Putamen (tissue), 1 donor: Measurements from ENCODE around the gene EPN3.

Experiments used
- DNase-seq: peaks from one replicate; pipeline ENCODE4 v3.0.0-alpha.2; 2016; ENCODE audit warnings: low spot score

EPN3 gene

DNA sequence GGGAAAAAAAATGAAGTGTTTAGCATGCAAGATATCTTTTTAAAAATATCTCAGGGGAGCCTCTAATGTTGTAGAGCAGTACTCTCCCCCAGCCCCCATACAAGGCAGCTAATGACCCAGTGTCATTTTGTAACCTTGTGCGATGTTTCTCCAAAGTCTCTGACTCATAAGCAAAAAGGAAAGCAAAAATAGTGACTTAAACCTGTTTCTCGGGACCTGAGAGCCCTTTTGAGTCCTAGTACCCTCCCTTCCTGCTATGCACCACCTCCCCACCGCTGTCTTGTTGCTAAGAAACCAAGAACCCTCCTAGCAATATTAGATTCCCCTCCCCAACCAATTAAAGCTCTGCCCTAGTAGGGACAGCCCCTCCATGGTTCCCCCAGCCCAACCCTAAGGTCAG, 21.5 kb upstream of the EPN3 start:
- no peak for DNase-seq

- DNase-seq, result no peak
Measured at GRCh38 chr17:50513495-50513894, 19.0 kb upstream of the EPN3 start.

DNA sequence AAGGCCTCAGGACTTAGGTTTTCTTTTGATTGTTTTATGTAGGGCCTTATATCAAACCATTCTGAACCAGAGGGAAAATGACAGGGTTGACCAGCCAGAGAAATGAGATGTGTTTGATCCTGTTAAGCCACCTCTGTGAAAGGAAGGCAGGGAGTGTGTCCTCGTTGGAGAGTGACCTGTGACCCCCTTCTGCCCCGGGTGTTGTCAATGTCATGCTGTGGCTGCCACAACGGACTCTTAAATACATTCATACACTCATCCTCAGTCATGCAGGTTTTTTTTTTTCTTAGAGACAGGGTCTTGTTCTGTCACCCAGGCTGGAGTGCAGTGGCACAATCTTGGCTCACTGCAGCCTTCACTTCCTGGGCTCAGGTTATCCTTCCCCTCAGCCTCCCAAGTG, 18.1 kb upstream of the EPN3 start:
- no peak for DNase-seq

GRCh38 chr17:50514936-50515702, 17.4 kb upstream of the EPN3 start:
- DNase-seq, result no peak

DNA sequence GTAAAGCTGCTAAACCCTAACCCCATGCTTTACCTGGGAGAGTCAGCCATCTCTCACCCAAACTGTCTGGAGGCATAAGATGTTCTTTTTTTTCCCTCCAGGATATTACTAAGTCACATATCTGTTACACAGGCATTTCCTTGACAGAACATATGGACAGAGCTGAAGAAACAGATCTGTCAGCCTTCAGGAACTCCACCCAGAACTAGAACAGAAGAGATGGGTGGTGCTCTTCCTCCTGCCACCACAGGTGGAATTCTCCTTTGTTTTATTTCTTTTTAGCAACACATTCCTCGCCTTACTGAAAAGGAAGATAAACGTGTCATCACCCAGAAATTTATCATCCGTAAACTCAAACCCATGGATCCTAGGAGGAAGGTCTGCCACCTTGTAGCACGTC, 15.5 kb upstream of the EPN3 start:
- no peak for DNase-seq

- no peak for DNase-seq
Measured at GRCh38 chr17:50517504-50518383, 14.8 kb upstream of the EPN3 start.

DNA sequence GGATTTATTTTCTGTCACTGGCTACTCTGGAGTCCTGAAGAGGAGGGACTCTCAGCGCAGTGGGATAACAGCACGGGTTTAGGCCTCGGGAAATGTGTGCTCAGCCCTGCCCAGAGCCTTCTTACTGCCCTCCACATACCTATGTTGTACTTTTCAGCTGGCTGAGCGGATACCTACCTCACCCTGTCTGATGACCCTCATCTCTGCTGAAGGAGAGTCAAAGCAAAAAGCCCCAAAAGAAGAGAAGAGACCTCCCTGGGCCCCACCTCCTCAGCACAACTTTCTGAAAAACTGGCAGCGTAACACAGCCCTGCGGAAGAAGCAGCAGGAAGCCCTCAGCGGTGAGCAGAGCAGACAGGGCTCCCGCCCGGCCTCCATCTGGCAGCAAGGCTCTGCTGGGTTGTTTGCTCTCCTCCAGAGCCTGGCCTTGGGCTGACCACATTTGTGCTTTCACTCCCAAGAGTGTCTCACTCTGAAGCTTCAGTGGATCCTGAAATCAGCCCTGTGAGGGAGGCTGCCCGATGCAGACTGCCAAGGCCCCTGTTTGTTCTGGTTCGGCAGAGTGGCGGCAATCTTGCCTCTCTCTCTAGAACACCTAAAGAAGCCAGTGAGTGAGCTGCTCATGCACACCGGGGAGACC, 14.0 kb upstream of the EPN3 start:
- DNase-seq, result no peak

DNA sequence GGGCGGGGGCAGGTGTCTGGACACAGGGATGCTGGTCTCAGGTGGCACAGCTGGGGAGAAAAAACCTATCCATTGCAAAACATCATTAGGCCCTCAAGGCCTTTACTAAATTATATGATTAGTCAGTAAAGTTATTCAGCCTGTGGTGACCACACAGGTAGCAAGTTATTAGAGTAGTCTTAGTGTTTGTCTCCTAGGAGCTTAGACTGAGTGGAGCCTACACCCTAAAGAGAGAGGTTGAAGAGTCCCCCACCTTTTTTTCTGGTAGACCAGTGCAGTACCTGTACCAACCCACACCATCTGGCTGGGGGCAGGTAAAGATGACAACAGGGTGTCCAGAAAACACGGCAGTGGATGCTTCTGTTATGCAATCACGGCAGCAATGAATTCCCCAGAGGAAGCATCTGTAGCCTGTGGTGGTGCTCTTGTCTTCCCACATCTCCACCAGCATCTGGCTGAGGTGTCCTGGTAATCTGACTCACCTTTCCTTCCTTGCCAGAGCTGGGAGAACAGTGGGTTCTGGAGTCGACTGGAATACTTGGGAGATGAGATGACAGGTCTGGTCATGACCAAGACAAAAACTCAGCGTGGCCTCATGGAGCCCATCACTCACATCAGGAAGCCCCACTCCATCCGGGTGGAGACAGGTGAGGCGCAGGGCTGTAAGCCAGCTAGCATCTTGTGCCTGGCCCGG, 13.2 kb upstream of the EPN3 start:
- DNase-seq, result no peak

GRCh38 chr17:50520483-50520882, 12.1 kb upstream of the EPN3 start:
- DNase-seq, result no peak

DNA sequence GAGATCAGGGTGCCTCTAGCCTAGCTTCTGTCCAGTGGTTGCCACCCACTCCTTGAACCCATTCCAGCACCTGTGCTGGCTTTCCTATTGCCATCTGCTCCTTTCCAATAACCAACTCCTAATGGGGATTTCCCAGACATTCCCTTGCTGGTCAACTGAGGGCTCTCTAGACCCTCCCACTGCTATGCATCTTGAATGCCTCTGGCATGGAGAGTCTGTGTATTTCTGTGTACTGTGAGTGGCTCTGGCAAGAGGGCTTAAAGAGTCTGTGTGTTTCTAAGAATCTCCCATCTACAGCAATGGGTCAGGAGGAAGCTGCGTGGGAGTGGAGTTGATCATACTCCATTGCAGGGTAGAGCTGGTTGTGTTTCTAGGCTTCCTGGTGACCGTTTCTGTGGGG, 11.0 kb upstream of the EPN3 start:
- DNase-seq, result no peak

DNA sequence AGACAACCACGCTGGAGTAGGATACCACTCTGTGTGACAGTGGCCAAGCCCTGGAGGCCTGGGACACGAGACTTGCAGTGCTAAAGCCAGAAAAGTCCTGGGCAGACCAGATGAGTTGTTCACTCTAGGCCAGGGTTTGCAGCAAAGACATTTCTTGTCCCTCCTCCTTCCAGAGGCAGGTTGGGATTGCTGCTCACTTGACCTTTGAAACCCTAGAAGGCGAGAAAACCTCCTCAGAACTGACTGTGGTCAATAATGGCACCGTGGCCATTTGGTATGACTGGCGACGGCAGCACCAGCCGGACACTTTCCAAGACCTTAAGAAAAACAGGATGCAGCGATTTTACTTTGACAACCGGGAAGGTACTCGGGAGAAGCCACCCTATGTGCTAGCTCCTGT, 9.8 kb upstream of the EPN3 start:
- no peak for DNase-seq

GRCh38 chr17:50523208-50523607, 9.3 kb upstream of the EPN3 start:
- no peak for DNase-seq

GRCh38 chr17:50524838-50525237, 7.7 kb upstream of the EPN3 start:
- no peak for DNase-seq

DNA sequence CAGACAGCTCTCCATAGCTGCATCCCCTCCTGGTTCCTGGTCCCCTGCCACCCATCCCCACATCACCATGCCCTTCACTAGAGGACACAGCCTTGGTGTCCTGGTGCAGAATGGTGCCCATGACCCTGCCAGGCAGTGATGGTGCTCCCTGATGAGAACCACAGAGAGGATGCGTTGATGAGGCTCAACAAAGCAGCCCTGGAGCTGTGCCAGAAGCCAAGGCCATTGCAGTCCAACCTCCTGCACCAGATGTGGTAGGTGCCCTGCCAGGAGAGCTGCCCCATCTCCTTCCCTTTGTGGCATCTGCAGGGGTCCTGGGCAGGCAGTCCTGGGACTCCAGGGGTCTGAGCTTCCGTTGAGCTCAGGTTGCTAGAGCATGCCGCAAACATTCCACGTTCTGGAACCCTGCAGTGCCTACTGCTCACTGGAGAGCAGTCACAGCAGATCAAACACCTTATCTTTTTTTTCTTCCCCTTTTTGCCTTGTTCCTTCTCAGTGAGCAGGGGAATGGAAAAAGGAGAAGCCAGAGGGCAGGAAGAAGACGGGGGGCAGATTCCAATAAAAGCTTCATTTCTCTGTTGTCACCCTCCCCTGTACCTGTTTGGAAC, 5.3 kb upstream of the EPN3 start:
- DNase-seq, result no peak

DNA sequence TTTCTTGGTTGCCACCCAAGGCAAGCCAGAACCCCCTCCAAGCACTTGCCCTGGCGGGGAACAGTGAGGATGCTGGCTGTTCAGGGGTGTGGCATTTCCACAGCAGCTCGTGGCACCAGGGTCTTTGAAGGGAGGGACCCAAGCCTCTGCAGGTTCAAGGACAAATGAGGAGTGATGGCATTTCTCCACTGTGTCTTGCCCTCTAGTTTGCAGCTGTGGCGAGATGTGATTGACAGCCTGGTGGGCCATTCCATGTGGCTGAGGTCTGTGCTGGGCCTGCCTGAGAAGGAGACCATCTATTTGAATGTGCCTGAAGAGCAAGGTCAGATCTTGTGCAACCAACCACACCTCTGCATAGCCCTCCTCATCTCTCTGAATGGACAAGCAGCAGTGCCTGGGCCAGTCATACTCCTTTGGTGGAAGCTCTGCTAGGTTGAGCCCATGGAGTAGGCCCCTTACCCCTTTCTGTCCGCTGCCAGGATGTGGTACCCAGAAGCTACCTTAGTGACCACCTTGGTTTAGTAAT, 4.5 kb upstream of the EPN3 start:
- DNase-seq, result no peak

DNA sequence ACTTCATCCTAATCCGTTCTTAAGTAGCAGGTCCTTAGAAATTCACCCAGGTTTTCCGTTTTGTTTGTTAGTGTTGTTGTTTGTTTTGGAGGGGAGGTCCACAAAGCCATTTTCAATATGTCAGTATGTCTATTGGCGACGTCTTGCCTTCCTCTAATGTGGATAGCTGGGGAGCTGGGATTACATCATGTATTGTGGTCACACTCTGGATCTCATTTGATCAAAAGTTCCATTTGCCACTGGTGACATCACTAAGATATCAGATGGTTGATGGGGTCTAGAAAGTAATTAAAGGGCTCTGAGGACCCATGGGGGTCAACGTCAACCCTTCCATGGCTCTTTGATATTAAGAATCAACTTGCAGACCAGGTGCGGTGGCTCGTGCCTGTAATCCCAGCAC, 2.7 kb upstream of the EPN3 start:
- no peak for DNase-seq

DNA sequence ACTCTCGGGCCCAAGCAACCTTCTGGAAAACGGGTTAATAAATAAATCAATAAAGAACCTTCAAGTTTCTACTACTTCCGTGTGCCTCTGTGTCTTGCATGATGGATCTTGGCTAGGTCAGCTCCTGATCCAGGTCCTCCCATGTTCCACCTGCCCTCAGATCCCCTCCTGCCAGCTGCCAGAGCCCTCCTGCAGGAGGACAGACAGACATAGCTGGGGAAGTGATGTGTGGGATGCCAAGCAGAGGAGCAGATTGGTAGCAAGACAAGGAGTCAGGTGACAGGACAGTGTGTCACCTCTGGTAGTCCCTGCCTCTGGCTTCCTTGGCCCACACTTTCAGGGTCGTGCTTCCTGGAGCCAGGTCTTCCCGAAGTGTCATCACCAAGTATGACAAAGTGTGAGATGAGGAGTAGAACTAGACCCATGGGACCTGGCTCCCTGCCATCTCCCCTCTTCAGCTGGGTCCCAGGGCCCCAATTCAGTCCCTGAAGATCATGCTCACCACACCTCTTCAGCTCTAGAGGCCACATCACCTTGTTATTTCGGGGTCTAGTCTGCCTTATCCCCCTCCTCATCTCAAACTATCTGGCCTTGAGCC, 1.0 kb upstream of the EPN3 start:
- no peak for DNase-seq

- no peak for DNase-seq
Measured at GRCh38 chr17:50533185-50533584, 650 bp downstream of the EPN3 start.

- no peak for DNase-seq
Measured at GRCh38 chr17:50533720-50534148, 1.2 kb downstream of the EPN3 start.

DNA sequence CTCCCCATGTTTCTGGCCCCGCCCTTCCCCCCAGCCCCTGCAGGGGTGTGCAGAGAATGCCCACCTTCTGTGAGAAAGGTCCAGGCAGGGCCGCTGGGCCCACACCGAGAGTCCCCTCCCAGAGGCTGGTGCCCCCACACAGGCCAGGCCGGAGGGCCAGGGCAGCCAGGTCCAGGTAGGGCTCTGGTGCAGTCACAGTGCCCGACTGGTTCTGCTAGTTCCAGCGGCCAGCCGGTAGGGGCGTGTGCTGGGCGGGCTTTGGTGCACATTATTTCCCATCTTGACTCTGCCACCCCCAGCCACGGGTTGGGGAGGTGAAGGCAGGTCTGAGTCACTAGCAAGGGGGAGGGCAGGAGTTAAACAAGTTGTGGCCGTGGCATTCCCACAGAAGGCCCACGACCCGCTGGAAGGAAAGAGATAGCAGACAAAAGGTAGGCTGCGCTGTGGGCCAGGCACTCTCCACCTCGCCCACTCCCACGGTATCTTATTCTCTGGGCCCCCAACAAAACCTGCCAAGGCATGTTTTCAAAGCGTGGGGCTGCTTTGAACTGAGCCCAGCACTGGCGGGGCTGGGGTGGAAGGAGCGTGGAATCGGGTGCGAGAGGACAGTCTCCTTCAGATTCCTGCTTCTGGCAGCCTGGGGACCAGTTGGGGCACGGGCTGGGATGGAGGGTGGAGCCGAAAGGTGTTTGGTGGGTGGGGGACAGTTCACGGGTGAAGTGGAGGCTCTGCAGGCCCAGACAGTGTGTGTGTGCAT, 1.9 kb downstream of the EPN3 start:
- no peak for DNase-seq

DNA sequence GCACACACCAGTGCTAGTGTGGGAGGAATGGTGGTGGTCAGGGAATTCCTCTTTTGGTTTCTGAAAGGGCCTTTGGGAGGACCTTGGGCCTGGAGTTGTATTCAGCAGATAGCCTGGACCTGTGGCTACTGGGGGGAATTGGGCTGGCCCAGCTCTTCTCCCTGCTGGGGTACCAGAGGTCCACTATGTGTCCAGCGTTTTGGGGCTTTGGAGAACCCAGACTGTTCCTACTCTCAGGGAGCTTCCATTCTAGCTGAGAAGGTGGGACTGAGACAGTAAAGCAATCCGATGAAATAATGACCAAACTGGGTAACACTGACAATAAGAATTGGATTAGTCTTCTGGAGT, 2.4 kb downstream of the EPN3 start:
- DNase-seq, result no peak
